ENCODE results near the gene NGLY1.

- TF ChIP-seq POLR2A (IDR thresholded peaks at IDR 0.05) (no peak), CTCF (IDR thresholded peaks at IDR 0.05) (no peak)
Observed at GRCh38 chr3:25787689-25788088, 4.4 kb upstream of the NGLY1 start.
